Loucy (cell line): ENCODE measurements around the gene SLC13A1.

ENCODE experiments used
- CTCF ChIP-seq: fragments of 200-600 bp; sonication (generic); conservative IDR thresholded peaks from 2 replicates; pipeline ENCODE4 v1.5.1; 2014; ENCODE audit warnings: mild to moderate bottlenecking, antibody characterized with exemption, low read length
- EZH2phosphoT487 ChIP-seq: fragments of 200-600 bp; IDR thresholded peaks from 2 replicates; pipeline ENCODE4 v1.6.1; 2018; ENCODE audit warnings: antibody characterized with exemption, mild to moderate bottlenecking, moderate library complexity, borderline replicate concordance

GRCh38 chr7:123244768-123245167 lies 45.0 kb upstream of the SLC13A1 start:
- TF ChIP-seq CTCF (no peak), EZH2phosphoT487 (no peak)
